BE2C (cell line): ENCODE measurements around the gene SSNA1.

Experiments used
- DNase-seq: peaks from one replicate; pipeline ENCODE4 v3.0.0-alpha.2; 2020
- H3K27me3 ChIP-seq: fragments of 250-450 bp; sonication (Bioruptor Pico); 2 replicates; pipeline ENCODE4 v1.5.1; 2020; ENCODE audit warnings: mild to moderate bottlenecking
- H3K36me3 ChIP-seq: fragments of 250-450 bp; sonication (Bioruptor Pico); 2 replicates; pipeline ENCODE4 v1.5.1; 2020; ENCODE audit warnings: mild to moderate bottlenecking
- H3K4me1 ChIP-seq: fragments of 250-450 bp; sonication (Bioruptor Pico); 2 replicates; pipeline ENCODE4 v1.5.1; 2020
- H3K4me3 ChIP-seq: 2 replicates; pipeline ENCODE4 v1.5.1; 2011; ENCODE audit warnings: low read depth, low read length
- H3K9me3 ChIP-seq: fragments of 250-450 bp; sonication (Bioruptor Pico); 2 replicates; pipeline ENCODE4 v1.5.1; 2020
- CTCF ChIP-seq: IDR thresholded peaks from 2 replicates; pipeline ENCODE4 v1.5.1; 2012; ENCODE audit warnings: mild to moderate bottlenecking, low read depth, low read length

The SSNA1 gene

GRCh38 chr9:137216188-137216965 lies 27.9 kb downstream of the SSNA1 start:
- no peak for DNase-seq
- Histone ChIP-seq H3K36me3 (no peaks in the 10 kb centered on the region), H3K4me3 (no peak overlapping the region), H3K9me3 (no peaks in the 10 kb centered on the region), H3K27me3 (no peaks in the 10 kb centered on the region), H3K4me1 (peaks cover 13% of the 10 kb centered on the region)
- no peak for TF ChIP-seq CTCF

GRCh38 chr9:137217276-137218211 lies 29.1 kb downstream of the SSNA1 start:
- Histone ChIP-seq H3K36me3 (no peaks in the 10 kb centered on the region), H3K27me3 (no peaks in the 10 kb centered on the region), H3K4me1 (peaks cover 13% of the 10 kb centered on the region), H3K4me3 (peak overlapping the region; percentile 41), H3K9me3 (no peaks in the 10 kb centered on the region)
- TF ChIP-seq CTCF = no peak
- DNase-seq = peak; percentile 81

- no peaks in the 10 kb centered on the region for H3K9me3 ChIP-seq
- H3K4me1 ChIP-seq = peaks cover 16% of the 10 kb centered on the region
- no peaks in the 10 kb centered on the region for H3K36me3 ChIP-seq
- H3K4me3 ChIP-seq = no peak overlapping the region
- H3K27me3 ChIP-seq = no peaks in the 10 kb centered on the region
- TF ChIP-seq CTCF = no peak
- no peak for DNase-seq
These were observed 29.8 kb downstream of the SSNA1 start for GRCh38 chr9:137218212-137218753.

GRCh38 chr9:137218754-137219271 lies 30.3 kb downstream of the SSNA1 start:
- Histone ChIP-seq H3K4me1 (peaks cover 16% of the 10 kb centered on the region), H3K9me3 (no peaks in the 10 kb centered on the region), H3K36me3 (no peaks in the 10 kb centered on the region), H3K4me3 (no peak overlapping the region), H3K27me3 (no peaks in the 10 kb centered on the region)
- TF ChIP-seq CTCF = no peak
- DNase-seq = peak; percentile 61

- no peak for TF ChIP-seq CTCF
- no peak for DNase-seq
- no peak overlapping the region for H3K4me3 ChIP-seq
- H3K27me3 ChIP-seq = no peaks in the 10 kb centered on the region
- H3K9me3 ChIP-seq = no peaks in the 10 kb centered on the region
- no peaks in the 10 kb centered on the region for H3K36me3 ChIP-seq
- H3K4me1 ChIP-seq = peaks cover 16% of the 10 kb centered on the region
These were observed 31.4 kb downstream of the SSNA1 start for GRCh38 chr9:137219757-137220316.
